MM.1S (cell line): ENCODE measurements around the gene DNAJC22.

Experiments used
- CTCF ChIP-seq: fragments of 300-600 bp; sonication (generic); IDR thresholded peaks from 2 replicates; pipeline ENCODE4 v1.5.1; 2016; ENCODE audit warnings: antibody characterized with exemption, low read length, mixed read lengths
- EZH2 ChIP-seq: fragments of 300-600 bp; sonication (generic); optimal IDR thresholded peaks from 2 replicates; pipeline ENCODE3; 2017; ENCODE audit warnings: low read depth, mild to moderate bottlenecking, antibody characterized with exemption, low read length, mixed read lengths

GRCh38 chr12:49367381-49368239 lies 20.9 kb downstream of the DNAJC22 start, which contains the start of gene SPATS2:
- TF ChIP-seq CTCF: no peak
- TF ChIP-seq EZH2: no peak
